ENCODE measurements around the gene PELI1.

Gene PELI1

DNA sequence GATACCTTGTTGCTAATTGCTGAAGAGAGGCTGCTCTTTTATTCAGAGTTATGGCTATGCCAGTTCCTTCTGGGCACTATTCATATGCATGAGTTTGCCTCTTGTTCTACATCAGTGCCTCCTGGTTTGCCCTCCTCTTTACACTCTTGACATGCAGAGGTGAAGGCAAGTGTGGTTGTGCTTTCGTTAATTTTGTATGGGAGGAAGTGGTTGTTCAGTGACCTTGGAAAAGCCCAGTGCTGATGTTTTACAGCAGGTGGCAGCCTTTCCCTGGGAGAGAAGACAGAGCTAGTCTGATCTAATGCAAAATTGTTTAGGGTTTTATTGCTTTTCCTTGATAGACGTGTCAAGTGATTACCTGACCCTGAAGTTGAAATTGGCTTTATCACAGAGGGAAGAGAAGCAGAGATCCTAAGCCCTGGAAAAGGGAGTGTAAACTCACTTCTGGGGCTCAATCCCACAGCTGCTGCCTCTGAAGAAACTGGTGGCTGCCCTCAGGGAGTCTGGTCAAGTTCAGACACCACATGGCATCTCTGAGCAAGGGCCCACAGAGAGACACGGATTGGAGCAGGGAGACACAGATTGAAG lies 94.5 kb downstream of the PELI1 start:
- DNase-seq (ENCODE audit: extremely low spot score, insufficient read length, low read depth) (peak; percentile 70), FAIRE-seq (peak; percentile 95)

DNA sequence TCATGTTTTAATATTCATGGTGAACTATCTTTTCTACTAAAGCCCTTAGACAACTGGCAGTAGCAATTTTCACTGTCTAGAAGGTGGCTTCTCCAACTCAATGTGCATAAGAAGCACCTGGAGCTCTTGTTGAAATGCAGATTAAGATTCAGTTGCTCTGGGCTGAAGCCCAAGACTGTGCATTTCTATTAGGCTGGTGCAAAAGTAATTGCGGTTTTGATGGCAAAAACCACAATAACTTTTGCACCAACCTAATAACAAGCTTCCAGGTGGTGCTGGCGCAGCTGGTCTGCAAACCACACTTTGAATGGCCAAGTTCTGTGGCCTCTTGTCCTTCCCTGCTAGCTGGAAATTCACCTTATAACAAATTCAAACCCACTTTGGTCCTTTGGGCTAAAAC lies 98.3 kb downstream of the PELI1 start:
- FAIRE-seq (no peak), DNase-seq (ENCODE audit: extremely low spot score, insufficient read length, low read depth) (no peak)
